K562 (cell line): ENCODE measurements around the gene VPS33B. TPM values are rescaled to one million over a fixed set of nuclear protein-coding genes. Genes with fewer than 3 reads are reported as not detected.

Experiments
- BRF1 ChIP-seq: IDR thresholded peaks from 3 replicates; pipeline ENCODE4 v1.6.1; 2011; ENCODE audit warnings: borderline replicate concordance, mild to moderate bottlenecking; ENCODE audit not compliant: insufficient read length; ENCODE audit errors: extremely low read depth
- C11orf30 ChIP-seq: fragments of 450-650 bp; IDR thresholded peaks from 2 replicates; pipeline ENCODE4 v1.6.1; 2016; ENCODE audit warnings: low read depth, mild to moderate bottlenecking
- CC2D1A ChIP-seq: fragments of 450-650 bp; IDR thresholded peaks from 2 replicates; pipeline ENCODE4 v1.6.1; 2017; ENCODE audit warnings: mild to moderate bottlenecking
- CHD2 ChIP-seq: IDR thresholded peaks from 2 replicates; pipeline ENCODE4 v1.6.1; 2011; ENCODE audit warnings: low read depth, low read length
- COPS2 ChIP-seq: fragments of 450-650 bp; conservative IDR thresholded peaks from 2 replicates; pipeline ENCODE4 v1.6.1; 2016; ENCODE audit warnings: mild to moderate bottlenecking, moderate library complexity
- DDX20 ChIP-seq: fragments of 450-650 bp; IDR thresholded peaks from 2 replicates; pipeline ENCODE4 v1.6.1; 2016; ENCODE audit warnings: missing genetic modification characterization, low read depth, mild to moderate bottlenecking, missing compliant biosample characterization, moderate library complexity
- DMBX1 ChIP-seq: fragments of 250-450 bp; sonication (Bioruptor Pico); IDR thresholded peaks from 2 replicates; pipeline ENCODE4 v1.8.0; 2022; ENCODE audit warnings: inconsistent platforms, mild to moderate bottlenecking, moderate library complexity, borderline replicate concordance
- ELF2 ChIP-seq: fragments of 250-450 bp; sonication (Bioruptor Pico); IDR thresholded peaks from 2 replicates; pipeline ENCODE4 v1.5.0; 2021; ENCODE audit warnings: mild to moderate bottlenecking
- FOXP1 ChIP-seq: sonication (generic); formaldehyde crosslinking; IDR thresholded peaks from 2 replicates; pipeline ENCODE4 v1.8.0; 2022; ENCODE audit warnings: mild to moderate bottlenecking, missing genetic modification reagents
- GATAD2B ChIP-seq: fragments of 450-650 bp; IDR thresholded peaks from 2 replicates; pipeline ENCODE4 v1.6.1; 2017; ENCODE audit warnings: mild to moderate bottlenecking, borderline replicate concordance
- JUNB ChIP-seq: fragments of 450-650 bp; formaldehyde crosslinking; conservative IDR thresholded peaks from 2 replicates; pipeline ENCODE4 v1.4.0; 2020; ENCODE audit warnings: mild to moderate bottlenecking
- JUND ChIP-seq, 2 experiments: IDR thresholded peaks; 2 replicates in 1 of 2; 3 replicates in 1 of 2; pipeline ENCODE4 v1.6.1; 2011; ENCODE audit warnings: borderline replicate concordance in 2 of 2, low read depth in 2 of 2, low read length in 2 of 2, improper control_type of control experiment in 1 of 2, missing biosample characterization in 1 of 2, missing genetic modification characterization in 1 of 2, missing genetic modification reagents in 1 of 2
- KDM5B ChIP-seq: fragments of 200-600 bp; sonication (generic); IDR thresholded peaks from 2 replicates; pipeline ENCODE4 v1.6.1; 2012; ENCODE audit warnings: low read depth, mild to moderate bottlenecking, moderate library complexity, low read length, control low read depth, inconsistent platforms; ENCODE audit not compliant: insufficient replicate concordance
- MEF2A ChIP-seq: IDR thresholded peaks from 2 replicates; pipeline ENCODE4 v1.6.1; 2011; ENCODE audit warnings: low read depth, mild to moderate bottlenecking, low read length, moderate library complexity; ENCODE audit not compliant: control insufficient read depth
- OTX1 ChIP-seq: fragments of 450-650 bp; formaldehyde crosslinking; IDR thresholded peaks from 2 replicates; pipeline ENCODE4 v1.4.0; 2022; ENCODE audit warnings: mild to moderate bottlenecking
- RHOXF2B ChIP-seq: fragments of 250-450 bp; sonication (Bioruptor Pico); conservative IDR thresholded peaks from 2 replicates; pipeline ENCODE4 v1.5.1; 2021
- SOX6 ChIP-seq: fragments of 450-650 bp; IDR thresholded peaks from 2 replicates; pipeline ENCODE4 v1.6.1; 2014; ENCODE audit warnings: mild to moderate bottlenecking
- TCF7L2 ChIP-seq: fragments of 150-350 bp; IDR thresholded peaks from 2 replicates; pipeline ENCODE4 v1.6.1; 2016; ENCODE audit warnings: low read depth, mild to moderate bottlenecking, low read length, moderate library complexity
- THRAP3 ChIP-seq: fragments of 450-650 bp; IDR thresholded peaks from 2 replicates; pipeline ENCODE4 v1.6.1; 2016; ENCODE audit warnings: mild to moderate bottlenecking, inconsistent platforms, borderline replicate concordance
- ZFP30 ChIP-seq: fragments of 250-450 bp; sonication (Bioruptor Pico); IDR thresholded peaks from 2 replicates; pipeline ENCODE4 v1.8.0; 2022; ENCODE audit warnings: moderate library complexity, mild to moderate bottlenecking, inconsistent platforms, borderline replicate concordance
- ZNF232 ChIP-seq: sonication (generic); formaldehyde crosslinking; IDR thresholded peaks from 2 replicates; pipeline ENCODE4 v1.8.0; 2022; ENCODE audit warnings: mild to moderate bottlenecking, missing genetic modification reagents
- ZNF263 ChIP-seq: sonication (generic); formaldehyde crosslinking; IDR thresholded peaks from 2 replicates; pipeline ENCODE4 v1.8.0; 2022; ENCODE audit warnings: mild to moderate bottlenecking, missing genetic modification reagents, borderline replicate concordance
- polyA plus RNA-seq, 8 experiments: library from polyadenylated mRNA; depleted of rRNA in 4 of 8; stranded (reverse) in 5 of 8; unstranded in 3 of 8; fragments of >200 nt; fragmentation: Nextera tagmentation in 2 of 8; fragmentation: Illumina TruSeq in 1 of 8; extraction: Ambion mirVana in 2 of 8; extraction: Trizol in 1 of 8; gene quantifications; 2 replicates each; pipeline versions ENCODE4 v1.2.1 to v1.2.3, GENCODE V29; 2011 to 2014; ENCODE audit warnings: inconsistent platforms in 1 of 8, missing spikeins in 1 of 8
- total RNA-seq, 7 experiments: library from RNA; depleted of rRNA in 6 of 7; stranded (reverse); fragments of >200 nt in 6 of 7; fragmentation: Illumina TruSeq in 2 of 7; extraction: Trizol in 2 of 7; gene quantifications; 2 replicates each; pipeline versions ENCODE4 v1.2.1 to v1.2.3, GENCODE V29; 2011 to 2021; ENCODE audit warnings: low replicate concordance in 1 of 7
- TF ChIP-seq, protein P1 (sequence below): fragments of 450-650 bp; formaldehyde crosslinking; IDR thresholded peaks from 2 replicates; pipeline ENCODE4 v1.4.0; 2020; ENCODE audit warnings: mild to moderate bottlenecking
- TF ChIP-seq, protein P2 (sequence below): sonication (generic); formaldehyde crosslinking; IDR thresholded peaks from 2 replicates; pipeline ENCODE4 v1.9.0; 2022; ENCODE audit warnings: mild to moderate bottlenecking, missing genetic modification reagents
- TF ChIP-seq, protein P3 (sequence below): sonication (generic); formaldehyde crosslinking; IDR thresholded peaks from 2 replicates; pipeline ENCODE4 v1.8.0; 2022; ENCODE audit warnings: mild to moderate bottlenecking, missing genetic modification reagents

Gene VPS33B
- total and polyA plus RNA-seq, 9 of the 15 experiments (the other 6 are each of a cell fraction or from before 2014, with no cell fraction given): 9.4 to 25.5 (median 14.8) TPM

DNA sequence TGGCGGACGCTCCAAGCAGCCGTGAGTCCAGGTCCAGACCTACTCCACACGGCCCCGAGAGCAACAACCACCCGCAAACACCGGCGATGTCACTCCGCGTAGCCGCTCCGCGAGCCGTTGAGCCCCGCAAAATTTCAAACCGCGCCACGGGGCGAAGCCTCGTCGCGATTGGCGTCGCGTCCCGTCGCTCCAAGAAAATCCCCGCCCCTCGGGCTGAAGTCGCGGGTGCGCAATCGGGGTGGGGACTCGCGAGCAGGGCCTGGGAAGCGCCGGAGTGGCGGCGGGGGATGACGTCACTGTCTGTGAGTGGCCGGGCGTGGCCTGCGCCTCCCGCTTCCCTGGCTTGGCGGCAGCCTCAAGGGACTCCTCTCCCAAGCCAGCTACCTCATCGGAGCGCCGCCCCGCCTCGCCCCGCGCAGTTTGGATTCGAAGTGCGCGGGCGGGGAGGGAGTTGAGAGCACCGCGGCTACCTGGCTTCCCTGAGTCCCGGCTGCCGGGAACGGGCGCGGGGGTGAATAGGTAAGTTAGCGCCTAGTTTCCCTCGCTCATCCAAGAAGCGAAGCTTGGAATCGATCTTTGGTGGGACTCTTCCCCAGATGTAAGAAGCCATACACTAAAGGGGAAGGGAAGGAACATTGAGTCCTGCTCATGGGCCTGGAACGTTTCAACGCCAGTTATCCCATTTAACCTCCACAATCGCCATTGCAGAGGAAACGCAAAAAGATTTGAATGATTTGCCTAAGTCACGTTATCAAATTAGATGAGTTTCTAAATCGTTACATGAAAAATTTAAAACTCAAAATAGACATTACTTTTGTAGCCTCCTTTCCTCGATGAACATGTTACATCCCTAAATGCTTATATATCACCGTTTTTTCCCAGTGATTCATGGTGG, 27.7 kb downstream of the VPS33B start, which contains the start of gene PRC1 (continued):
- peak; percentile 88 for TF ChIP-seq C11orf30
- peak; percentile 89 for TF ChIP-seq CHD2
- peak; percentile 94 for TF ChIP-seq FOXP1 (CRISPR knock-in tag)
- peak; percentile 35; the same call in 1 of the 2 replicates for TF ChIP-seq SOX6
- TF ChIP-seq ZFP30 (CRISPR knock-in tag): no peak
- no peak for TF ChIP-seq COPS2
- no peak for TF ChIP-seq DMBX1 (CRISPR knock-in tag)
- TF ChIP-seq ELF2 (CRISPR knock-in tag): peak; percentile 35; the same call in 1 of the 2 replicates
- TF ChIP-seq DDX20 (tag): no peak
- TF ChIP-seq ZNF232 (CRISPR knock-in tag): 0 out of 2 replicates have a peak, but pooled peaks have one; percentile 63
- TF ChIP-seq OTX1: no peak
- TF ChIP-seq RHOXF2B (CRISPR knock-in tag): 0 out of 2 replicates have a peak, but pooled peaks have one; percentile 53
- TF ChIP-seq JUND (IDR thresholded peaks at IDR 0.05; ENCODE audit: borderline replicate concordance, low read depth, low read length): peak; percentile 98
- peak; percentile 93; the same call in 2 of the 3 replicates for TF ChIP-seq JUND (tag; IDR thresholded peaks at IDR 0.05; ENCODE audit: borderline replicate concordance, low read depth, low read length)
- peak; percentile 88 for TF ChIP-seq KDM5B
- TF ChIP-seq MEF2A: no peak
- peak; percentile 84 for TF ChIP-seq CC2D1A
- TF ChIP-seq, protein P1, sequence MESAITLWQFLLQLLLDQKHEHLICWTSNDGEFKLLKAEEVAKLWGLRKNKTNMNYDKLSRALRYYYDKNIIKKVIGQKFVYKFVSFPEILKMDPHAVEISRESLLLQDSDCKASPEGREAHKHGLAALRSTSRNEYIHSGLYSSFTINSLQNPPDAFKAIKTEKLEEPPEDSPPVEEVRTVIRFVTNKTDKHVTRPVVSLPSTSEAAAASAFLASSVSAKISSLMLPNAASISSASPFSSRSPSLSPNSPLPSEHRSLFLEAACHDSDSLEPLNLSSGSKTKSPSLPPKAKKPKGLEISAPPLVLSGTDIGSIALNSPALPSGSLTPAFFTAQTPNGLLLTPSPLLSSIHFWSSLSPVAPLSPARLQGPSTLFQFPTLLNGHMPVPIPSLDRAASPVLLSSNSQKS: no peak
- 0 out of 2 replicates have a peak, but pooled peaks have one; percentile 33 for TF ChIP-seq TCF7L2
- TF ChIP-seq JUNB (CRISPR knock-in tag): peak; percentile 99
- TF ChIP-seq, protein P2, sequence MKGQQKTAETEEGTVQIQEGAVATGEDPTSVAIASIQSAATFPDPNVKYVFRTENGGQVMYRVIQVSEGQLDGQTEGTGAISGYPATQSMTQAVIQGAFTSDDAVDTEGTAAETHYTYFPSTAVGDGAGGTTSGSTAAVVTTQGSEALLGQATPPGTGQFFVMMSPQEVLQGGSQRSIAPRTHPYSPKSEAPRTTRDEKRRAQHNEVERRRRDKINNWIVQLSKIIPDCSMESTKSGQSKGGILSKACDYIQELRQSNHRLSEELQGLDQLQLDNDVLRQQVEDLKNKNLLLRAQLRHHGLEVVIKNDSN (CRISPR knock-in tag): peak; percentile 58
- no peak for TF ChIP-seq BRF1
- no peak for TF ChIP-seq THRAP3
- TF ChIP-seq, protein P3, sequence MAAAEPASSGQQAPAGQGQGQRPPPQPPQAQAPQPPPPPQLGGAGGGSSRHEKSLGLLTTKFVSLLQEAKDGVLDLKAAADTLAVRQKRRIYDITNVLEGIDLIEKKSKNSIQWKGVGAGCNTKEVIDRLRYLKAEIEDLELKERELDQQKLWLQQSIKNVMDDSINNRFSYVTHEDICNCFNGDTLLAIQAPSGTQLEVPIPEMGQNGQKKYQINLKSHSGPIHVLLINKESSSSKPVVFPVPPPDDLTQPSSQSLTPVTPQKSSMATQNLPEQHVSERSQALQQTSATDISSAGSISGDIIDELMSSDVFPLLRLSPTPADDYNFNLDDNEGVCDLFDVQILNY (CRISPR knock-in tag): peak; percentile 91; the same call in 1 of the 2 replicates
- no peak; the same call in 1 of the 2 replicates for TF ChIP-seq GATAD2B
- TF ChIP-seq ZNF263 (CRISPR knock-in tag): peak; percentile 63; the same call in 1 of the 2 replicates
